ENCODE data around the gene ZFP1. TPM values are rescaled to one million over a fixed set of nuclear protein-coding genes. Genes with fewer than 3 reads are reported as not detected.

The ZFP1 gene
- total RNA-seq, 1 donor from 2014 or later = 19.8 TPM

- Mint-ChIP-seq H3K9me3 (peaks cover 19% of the 10 kb centered on the region), H3K27ac (peak overlapping the region; percentile 91), H3K27me3 (no peaks in the 10 kb centered on the region), H3K4me3 (peak overlapping the region; percentile 14), H3K36me3 (peaks cover 3% of the 10 kb centered on the region), H3K4me1 (ENCODE audit: unreplicated experiment) (no peaks in the 10 kb centered on the region)
- no peak for DNase-seq (ENCODE audit: extremely low spot score, unreplicated experiment)
- no peak for TF ChIP-seq CTCF (conservative IDR thresholded peaks at IDR 0.05)
Observed at GRCh38 chr16:75189638-75190245, 41.4 kb downstream of the ZFP1 start.

GRCh38 chr16:75192606-75193264 is 44.4 kb downstream of the ZFP1 start:
- peaks cover 2% of the 10 kb centered on the region for H3K4me1 Mint-ChIP-seq (ENCODE audit: unreplicated experiment)
- H3K27ac Mint-ChIP-seq = no peak overlapping the region
- no peak for TF ChIP-seq CTCF (conservative IDR thresholded peaks at IDR 0.05)
- no peak overlapping the region for H3K4me3 Mint-ChIP-seq
- peaks cover 3% of the 10 kb centered on the region for H3K27me3 Mint-ChIP-seq
- DNase-seq (ENCODE audit: extremely low spot score, unreplicated experiment) = peak; percentile 16
- H3K9me3 Mint-ChIP-seq = peaks cover 5% of the 10 kb centered on the region
- H3K36me3 Mint-ChIP-seq = peaks cover 3% of the 10 kb centered on the region

GRCh38 chr16:75193265-75193650 is 44.9 kb downstream of the ZFP1 start:
- TF ChIP-seq CTCF (conservative IDR thresholded peaks at IDR 0.05) = no peak
- Mint-ChIP-seq H3K4me1 (ENCODE audit: unreplicated experiment) (peaks cover 7% of the 10 kb centered on the region), H3K9me3 (peaks cover 5% of the 10 kb centered on the region), H3K27me3 (peaks cover 4% of the 10 kb centered on the region), H3K27ac (no peak overlapping the region), H3K4me3 (no peak overlapping the region), H3K36me3 (peaks cover 3% of the 10 kb centered on the region)
- DNase-seq (ENCODE audit: extremely low spot score, unreplicated experiment) = no peak

- peak; percentile 29 for DNase-seq (ENCODE audit: extremely low spot score, unreplicated experiment)
- H3K27me3 Mint-ChIP-seq = peaks cover 4% of the 10 kb centered on the region
- no peak for TF ChIP-seq CTCF (conservative IDR thresholded peaks at IDR 0.05)
- no peak overlapping the region for H3K27ac Mint-ChIP-seq
- no peak overlapping the region for H3K4me3 Mint-ChIP-seq
- H3K36me3 Mint-ChIP-seq = peaks cover 2% of the 10 kb centered on the region
- peaks cover 2% of the 10 kb centered on the region for H3K9me3 Mint-ChIP-seq
- H3K4me1 Mint-ChIP-seq (ENCODE audit: unreplicated experiment) = peaks cover 10% of the 10 kb centered on the region
Observed at GRCh38 chr16:75193730-75194444, 45.6 kb downstream of the ZFP1 start.

GRCh38 chr16:75195811-75196790 is 47.8 kb downstream of the ZFP1 start:
- no peaks in the 10 kb centered on the region for H3K36me3 Mint-ChIP-seq
- H3K27ac Mint-ChIP-seq = no peak overlapping the region
- no peak overlapping the region for H3K4me3 Mint-ChIP-seq
- H3K4me1 Mint-ChIP-seq (ENCODE audit: unreplicated experiment) = peaks cover 10% of the 10 kb centered on the region
- H3K9me3 Mint-ChIP-seq = no peaks in the 10 kb centered on the region
- DNase-seq (ENCODE audit: extremely low spot score, unreplicated experiment) = no peak
- TF ChIP-seq CTCF (conservative IDR thresholded peaks at IDR 0.05) = no peak
- H3K27me3 Mint-ChIP-seq = peaks cover 4% of the 10 kb centered on the region

Measured in type B pancreatic cell (in vitro differentiated cells).